ENCODE measurements around the gene BTBD17.

GRCh38 chr17:74408815-74409214, 47.1 kb upstream of the BTBD17 start:
- TF ChIP-seq, protein P1, sequence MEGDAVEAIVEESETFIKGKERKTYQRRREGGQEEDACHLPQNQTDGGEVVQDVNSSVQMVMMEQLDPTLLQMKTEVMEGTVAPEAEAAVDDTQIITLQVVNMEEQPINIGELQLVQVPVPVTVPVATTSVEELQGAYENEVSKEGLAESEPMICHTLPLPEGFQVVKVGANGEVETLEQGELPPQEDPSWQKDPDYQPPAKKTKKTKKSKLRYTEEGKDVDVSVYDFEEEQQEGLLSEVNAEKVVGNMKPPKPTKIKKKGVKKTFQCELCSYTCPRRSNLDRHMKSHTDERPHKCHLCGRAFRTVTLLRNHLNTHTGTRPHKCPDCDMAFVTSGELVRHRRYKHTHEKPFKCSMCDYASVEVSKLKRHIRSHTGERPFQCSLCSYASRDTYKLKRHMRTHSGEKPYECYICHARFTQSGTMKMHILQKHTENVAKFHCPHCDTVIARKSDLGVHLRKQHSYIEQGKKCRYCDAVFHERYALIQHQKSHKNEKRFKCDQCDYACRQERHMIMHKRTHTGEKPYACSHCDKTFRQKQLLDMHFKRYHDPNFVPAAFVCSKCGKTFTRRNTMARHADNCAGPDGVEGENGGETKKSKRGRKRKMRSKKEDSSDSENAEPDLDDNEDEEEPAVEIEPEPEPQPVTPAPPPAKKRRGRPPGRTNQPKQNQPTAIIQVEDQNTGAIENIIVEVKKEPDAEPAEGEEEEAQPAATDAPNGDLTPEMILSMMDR (conservative IDR thresholded peaks at IDR 0.05; ENCODE audit: low read depth in 2 of 2) = no peak
- TF ChIP-seq ZNF114 (CRISPR knock-in tag; IDR thresholded peaks at IDR 0.05) = no peak
- no peak for TF ChIP-seq EZH2 (IDR thresholded peaks at IDR 0.05; ENCODE audit: low read depth, unreplicated experiment)
- no peak for TF ChIP-seq STAT1 (IDR thresholded peaks at IDR 0.05; ENCODE audit: unreplicated experiment)
- no peak for TF ChIP-seq POLR2AphosphoS5 (IDR thresholded peaks at IDR 0.05; ENCODE audit: low read depth)
- TF ChIP-seq EZH2phosphoT487 (IDR thresholded peaks at IDR 0.05; ENCODE audit: unreplicated experiment) = no peak
- TF ChIP-seq JUNB (IDR thresholded peaks at IDR 0.05; ENCODE audit: unreplicated experiment) = no peak
- TF ChIP-seq REST (IDR thresholded peaks at IDR 0.05; ENCODE audit: unreplicated experiment) = no peak
- no peak for TF ChIP-seq NANOG (IDR thresholded peaks at IDR 0.05; ENCODE audit: borderline replicate concordance)
- TF ChIP-seq CREB1 (CRISPR knock-in tag; IDR thresholded peaks at IDR 0.05; ENCODE audit: low read depth) = no peak

Measured in GM23338 (cell line).